Subcutaneous preadipocyte (primary cell): ENCODE data around the gene TRMT61A. TPM values are rescaled to one million over a fixed set of nuclear protein-coding genes. Genes with fewer than 3 reads are reported as not detected.

Experiments
- small RNA-seq: library from RNA; depleted of rRNA; stranded (forward); fragments of <200 nt; gene quantifications from one replicate; pipeline ENCODE3, GENCODE V24; 2012
- total RNA-seq: library from RNA; depleted of rRNA; stranded (reverse); fragments of >200 nt; gene quantifications from 2 replicates; pipeline ENCODE4 v1.2.3, GENCODE V29; 2012

Gene TRMT61A
- total RNA-seq: 11.0 and 14.3 TPM in 2 replicates

DNA sequence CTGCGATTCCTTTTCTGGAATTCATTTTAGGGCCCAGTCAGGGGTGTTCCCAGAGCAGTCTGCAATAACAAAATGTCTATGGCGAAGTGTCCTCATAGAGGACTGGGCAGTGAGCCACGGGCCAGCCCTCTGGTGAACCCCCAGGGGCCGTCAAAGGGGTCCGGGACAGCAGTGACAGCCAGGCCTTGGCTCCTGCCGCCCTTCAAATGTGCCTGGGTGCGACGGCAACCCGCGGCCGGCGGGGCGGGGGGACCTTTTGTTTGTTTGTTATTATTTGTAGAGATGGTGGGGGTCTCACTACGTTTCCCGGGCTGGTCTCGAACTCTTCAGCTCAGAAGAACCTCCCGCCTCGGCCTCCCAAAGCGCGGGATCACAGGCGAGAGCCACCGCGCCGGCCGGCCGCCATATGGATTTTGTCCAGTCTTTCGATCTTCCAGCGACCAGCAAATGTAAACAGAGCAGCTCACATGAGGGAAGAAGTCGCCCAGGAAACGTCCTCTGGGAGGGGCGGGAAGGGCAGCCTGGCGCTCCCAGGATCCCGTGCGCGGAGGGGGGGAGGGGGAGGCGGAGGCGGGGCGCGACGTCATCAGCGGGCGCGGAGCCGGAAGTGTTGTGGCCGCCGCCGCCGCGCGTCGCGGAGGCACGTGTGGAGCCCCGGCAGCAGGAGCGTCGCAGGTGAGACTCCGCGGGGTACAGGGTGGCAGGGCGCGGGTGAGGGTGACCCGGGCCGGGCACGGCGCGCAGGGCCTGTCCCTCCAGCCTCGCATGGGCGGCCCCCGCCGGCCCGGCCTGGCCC is at the start of gene TRMT61A:
TSS of gene TRMT61A (plus strand) at position 610 of the 796 bp plus-strand sequence. CDS start 783 bp downstream, outside the sequence.

GRCh38 chr14:103522649-103523574 is 6.1 kb upstream of the TRMT61A start, which contains the start of gene CKB:
CKB (minus strand) TSS chr14:103522830; CDS start chr14:103522493, 337 bp downstream.

GRCh38 chr14:103562429-103563225 is 33.6 kb downstream of the TRMT61A start, which contains the start of the genes BAG5 and COA8:
BAG5 (minus strand) TSS chr14:103562657; CDS start chr14:103561164, 1,493 bp downstream.
COA8 (plus strand) TSS chr14:103562960; CDS start chr14:103563002, 42 bp downstream.

Small RNAs within 50 kb of the gene (small RNA-seq; reads per million reads assigned to genes)
- gene RNU4-68P (not detected), gene RNU7-160P (not detected)

Other genes starting within 250 kb of the TRMT61A start
- gene EIF5, start 195.0 kb upstream of the TRMT61A start, total RNA-seq: 137 and 163 TPM in 2 replicates
- gene MARK3, start 143.8 kb upstream of the TRMT61A start, total RNA-seq: 70.5 and 100 TPM in 2 replicates
- 9.2 and 13.7 TPM in 2 replicates for gene CKB, start 6.4 kb upstream of the TRMT61A start, total RNA-seq
- 21.7 and 29.7 TPM in 2 replicates for gene BAG5, start 33.5 kb downstream of the TRMT61A start, total RNA-seq
- gene COA8, start 33.8 kb downstream of the TRMT61A start, total RNA-seq: 18.0 and 18.4 TPM in 2 replicates
- 123 and 171 TPM in 2 replicates for gene KLC1, start 100.0 kb downstream of the TRMT61A start, total RNA-seq
- 18.4 and 26.2 TPM in 2 replicates for gene XRCC3, start 186.3 kb downstream of the TRMT61A start, total RNA-seq
- gene ZFYVE21, start 186.6 kb downstream of the TRMT61A start, total RNA-seq: 39.5 and 42.3 TPM in 2 replicates